RKO (cell line): ENCODE data around the gene DTHD1.

Experiments used
- DNase-seq: peaks from one replicate; pipeline ENCODE4 v3.0.0-alpha.2; 2016; ENCODE audit warnings: low spot score

Gene DTHD1

DNA sequence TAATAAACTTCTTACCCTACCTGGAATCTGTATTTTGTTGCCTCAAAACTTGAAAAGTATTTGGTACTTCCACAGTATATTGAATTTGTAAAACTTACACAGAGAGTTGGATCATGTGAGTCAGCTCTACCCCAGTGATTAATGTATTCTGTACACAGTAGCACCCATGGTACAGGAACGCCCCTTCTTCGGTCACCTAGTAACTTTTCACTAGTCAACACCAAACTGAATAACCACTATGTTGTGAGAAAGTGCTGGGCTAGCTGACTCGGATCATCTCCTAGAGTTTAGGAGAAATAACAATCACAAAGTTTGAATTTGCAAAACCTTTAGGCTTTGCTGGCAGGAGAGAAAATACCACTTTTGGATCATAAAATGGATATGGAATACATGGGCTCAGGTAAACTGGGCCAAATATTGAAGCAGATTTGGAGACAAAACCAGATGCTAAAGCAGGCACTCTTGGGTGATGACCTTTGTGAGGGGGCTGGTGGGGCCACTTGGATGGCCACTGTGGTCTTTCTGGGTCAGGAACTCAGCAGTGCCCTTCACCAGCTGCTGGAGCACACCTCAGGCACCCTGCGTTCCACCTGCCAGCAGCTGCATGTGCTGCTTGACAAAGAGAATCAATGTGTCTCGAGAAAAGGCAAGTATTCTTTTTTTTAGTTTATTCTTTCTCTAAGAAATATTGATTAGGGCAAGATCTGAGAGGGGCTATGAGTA is at the start of gene DTHD1:
Gene DTHD1, plus strand, starts transcription at position 233 of the 723 bp plus-strand sequence. Its CDS starts 143 bp downstream, at position 376.
- DNase-seq: peak; percentile 11

DNA sequence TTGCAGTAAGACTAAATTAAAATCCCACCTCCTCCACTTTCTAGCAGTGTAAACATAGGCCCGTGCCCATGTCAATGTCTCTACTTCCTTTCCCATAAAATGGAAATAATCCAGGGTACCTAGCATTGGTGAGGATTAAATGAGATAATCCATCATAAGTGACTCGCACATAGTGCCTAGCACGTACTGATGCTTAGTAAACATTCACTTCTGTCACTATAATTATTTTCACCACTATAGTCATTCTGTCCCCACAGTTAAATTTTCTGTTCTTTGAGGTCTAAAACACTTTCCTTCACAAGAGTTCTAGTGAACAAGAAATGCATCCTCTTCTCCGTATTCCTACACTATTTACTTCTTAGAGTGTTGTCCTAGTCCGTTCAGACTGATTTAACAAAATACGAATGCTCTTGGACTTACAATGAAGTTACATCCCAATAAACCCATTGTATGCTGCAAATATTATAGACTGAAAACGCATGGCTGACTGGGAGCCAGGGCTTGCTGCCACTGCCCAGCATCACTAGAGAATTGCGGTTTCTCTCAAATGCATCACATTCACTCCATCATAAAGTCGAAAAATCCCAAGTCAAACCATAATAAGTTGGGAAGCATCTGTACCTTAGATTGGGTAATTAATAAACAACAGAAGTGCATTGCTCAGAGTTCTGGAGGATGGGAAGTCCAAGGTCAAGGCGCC is 47.7 kb upstream of the DTHD1 start:
- DNase-seq: no peak

DNA sequence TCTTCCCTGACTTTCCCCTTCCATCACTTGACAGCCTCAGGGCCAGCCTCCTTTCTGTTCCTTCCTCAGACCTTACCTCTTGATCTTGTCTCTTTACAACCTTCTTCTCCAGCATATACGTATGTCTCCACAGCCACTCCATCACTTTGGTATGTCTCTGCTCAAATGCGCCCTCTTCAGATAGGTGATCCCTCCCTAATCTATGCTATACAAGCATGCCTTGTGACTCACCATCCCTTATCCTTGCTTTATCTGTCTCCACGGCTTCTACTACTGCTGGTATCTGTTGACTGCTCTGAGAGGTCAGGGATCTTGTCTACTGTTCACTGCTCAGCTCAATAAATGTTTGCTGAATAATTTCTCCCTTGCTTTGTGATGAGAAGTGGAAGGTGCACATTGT is 46.1 kb upstream of the DTHD1 start:
- DNase-seq: peak; percentile 52

DNA sequence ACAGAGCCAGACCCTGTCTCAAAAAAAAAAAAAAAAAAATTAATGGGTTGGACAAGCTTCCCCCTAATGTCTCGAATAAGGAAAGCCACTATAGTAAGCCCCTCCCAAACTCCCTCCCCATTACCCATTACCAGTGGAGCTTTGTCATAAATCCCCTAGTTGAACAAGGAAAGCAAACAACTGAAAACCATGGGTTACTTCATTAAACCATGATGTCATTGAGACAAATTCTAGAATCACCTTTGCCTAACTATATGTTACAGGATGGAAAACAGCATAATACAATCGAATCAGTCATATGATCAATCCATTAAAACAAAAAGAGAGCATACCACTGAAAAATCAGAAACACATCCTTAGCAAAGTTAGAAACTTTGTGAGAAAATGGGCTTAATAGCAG is 45.3 kb upstream of the DTHD1 start:
- no peak for DNase-seq

DNA sequence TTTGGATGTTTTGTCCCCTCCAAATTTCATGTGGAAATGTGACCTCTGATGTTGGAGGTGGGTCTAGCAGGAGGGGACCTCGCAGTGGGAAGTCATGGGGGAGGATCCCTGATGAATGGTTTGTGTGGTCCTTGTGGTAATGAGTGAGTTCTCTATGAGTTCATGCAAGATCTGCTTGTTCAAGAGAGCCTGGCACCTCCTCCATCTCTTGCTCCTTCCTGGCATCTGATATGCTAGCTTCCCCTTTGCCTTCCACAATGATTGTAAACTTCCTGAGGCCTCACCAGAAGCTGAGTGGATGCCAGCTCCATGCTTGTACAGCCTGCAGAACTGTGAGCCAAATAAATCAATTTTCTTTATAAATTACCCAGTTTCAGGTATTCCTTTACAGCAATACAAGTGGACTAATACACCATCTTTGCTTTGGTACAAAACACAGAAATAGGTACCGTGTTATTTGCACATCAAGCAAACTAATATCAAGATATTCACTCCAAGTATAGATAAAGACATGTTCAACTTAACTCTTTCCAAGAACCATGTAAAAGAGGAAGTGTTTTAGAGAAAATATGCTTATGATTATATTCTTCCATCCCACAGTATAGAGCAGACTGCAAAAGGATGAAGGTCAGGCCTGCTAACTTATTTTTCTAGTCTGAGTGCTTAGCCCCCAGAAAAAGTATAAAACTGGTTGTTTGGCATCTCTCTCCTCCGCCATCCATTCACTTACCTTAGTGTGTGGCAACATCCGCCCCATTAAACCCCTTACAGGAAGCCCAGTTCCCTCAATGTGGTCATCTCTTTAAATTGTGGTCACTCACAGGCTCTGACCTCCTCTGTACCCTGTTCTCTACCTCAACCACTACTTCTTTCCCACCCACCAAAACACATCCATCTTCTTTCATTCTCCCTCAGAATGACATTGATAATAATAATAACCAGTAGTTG is 43.8 kb upstream of the DTHD1 start:
- DNase-seq: no peak

DNA sequence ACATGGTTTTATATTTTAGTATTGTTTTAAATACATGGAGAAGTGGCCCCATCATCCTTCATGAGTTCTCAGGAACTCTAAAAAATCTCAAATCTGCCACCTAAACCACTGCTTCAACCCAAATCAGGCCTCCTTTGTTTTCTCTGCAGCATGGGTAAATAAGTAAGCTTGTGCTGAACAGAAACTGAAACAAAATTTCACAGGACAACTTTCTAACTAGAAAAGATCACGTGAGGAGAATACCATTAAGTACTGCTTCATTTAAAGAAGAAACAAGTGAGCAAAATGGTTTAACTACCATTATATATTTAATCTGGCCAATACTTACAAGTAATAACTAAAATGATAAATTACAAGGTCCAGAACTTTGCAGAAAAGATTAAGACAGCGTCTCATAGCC is 39.6 kb upstream of the DTHD1 start:
- DNase-seq: no peak

DNA sequence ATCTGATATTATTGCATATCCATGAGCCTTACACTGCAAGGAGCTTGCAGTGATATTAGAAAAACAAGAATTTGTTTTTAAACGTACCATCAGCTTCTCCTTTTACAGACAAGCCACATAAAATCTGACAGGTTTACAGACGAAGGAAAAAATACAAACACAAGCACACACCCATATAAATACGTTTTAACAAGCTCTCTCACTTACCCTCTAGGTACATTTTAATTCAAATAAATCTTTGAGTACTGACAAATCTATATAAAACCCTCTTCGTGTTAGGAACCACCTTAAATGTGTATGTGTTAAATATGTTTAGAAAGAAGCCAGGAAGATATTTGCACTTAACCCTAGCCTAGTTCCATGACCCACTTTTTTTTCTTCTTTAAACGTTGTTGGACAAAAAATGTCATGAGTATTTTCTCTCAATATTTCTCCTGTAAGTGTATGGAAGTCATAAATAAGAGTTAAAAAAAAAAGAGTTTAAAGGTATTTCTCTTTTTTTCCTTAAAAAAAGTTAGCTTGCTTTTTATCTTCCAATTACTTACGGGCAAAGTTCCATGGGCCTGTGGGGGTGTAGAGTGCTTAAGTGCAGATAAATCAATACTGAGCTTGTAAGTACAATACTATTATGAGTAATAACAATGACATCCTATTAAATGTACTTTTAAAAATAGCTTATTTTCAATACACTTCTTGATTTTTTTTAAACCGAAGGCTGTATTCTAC is 38.6 kb upstream of the DTHD1 start:
- DNase-seq: peak; percentile 31

DNA sequence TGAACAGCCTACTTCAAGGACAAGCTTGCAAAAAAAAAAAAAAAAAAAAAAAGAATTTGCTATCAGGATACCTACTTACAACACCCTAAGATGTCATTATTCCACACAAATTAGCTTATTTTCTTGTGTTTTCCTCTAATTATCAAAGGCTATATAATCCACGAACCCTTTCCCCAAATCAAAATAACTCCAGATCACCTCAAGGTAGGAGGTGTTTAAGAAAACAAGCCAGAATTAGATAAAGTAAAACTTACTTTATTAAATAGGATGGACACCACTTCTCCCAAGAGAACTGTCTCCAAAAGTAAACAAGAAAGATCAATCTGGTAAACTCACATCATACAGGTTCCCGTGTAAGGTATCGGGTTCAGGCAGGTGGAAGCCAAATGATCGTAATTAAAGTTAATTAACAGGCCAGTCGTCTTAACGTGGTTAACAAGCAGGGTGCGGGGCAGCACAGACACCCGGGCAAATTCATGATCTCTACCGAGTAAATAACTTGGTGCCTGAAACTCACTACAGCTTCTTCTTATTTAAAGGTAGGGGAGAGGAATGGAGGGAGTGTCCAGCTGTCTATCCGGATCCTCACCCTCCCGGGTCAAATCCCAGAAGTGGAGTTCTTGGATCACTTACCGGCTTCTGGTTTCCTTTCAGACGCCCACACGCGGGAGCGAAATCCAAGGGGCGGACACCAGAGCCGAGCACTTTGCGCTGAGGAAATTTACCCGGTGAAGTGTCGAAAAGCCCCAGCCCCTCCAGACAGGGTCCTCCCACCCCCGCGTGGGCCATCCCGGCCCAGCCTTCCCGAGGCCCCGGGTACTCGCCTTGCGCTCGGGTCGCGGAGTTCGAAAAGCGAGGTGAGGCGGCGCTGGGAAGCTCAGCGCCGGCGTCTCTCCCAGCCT is 37.8 kb upstream of the DTHD1 start:
- peak; percentile 68 for DNase-seq

DNA sequence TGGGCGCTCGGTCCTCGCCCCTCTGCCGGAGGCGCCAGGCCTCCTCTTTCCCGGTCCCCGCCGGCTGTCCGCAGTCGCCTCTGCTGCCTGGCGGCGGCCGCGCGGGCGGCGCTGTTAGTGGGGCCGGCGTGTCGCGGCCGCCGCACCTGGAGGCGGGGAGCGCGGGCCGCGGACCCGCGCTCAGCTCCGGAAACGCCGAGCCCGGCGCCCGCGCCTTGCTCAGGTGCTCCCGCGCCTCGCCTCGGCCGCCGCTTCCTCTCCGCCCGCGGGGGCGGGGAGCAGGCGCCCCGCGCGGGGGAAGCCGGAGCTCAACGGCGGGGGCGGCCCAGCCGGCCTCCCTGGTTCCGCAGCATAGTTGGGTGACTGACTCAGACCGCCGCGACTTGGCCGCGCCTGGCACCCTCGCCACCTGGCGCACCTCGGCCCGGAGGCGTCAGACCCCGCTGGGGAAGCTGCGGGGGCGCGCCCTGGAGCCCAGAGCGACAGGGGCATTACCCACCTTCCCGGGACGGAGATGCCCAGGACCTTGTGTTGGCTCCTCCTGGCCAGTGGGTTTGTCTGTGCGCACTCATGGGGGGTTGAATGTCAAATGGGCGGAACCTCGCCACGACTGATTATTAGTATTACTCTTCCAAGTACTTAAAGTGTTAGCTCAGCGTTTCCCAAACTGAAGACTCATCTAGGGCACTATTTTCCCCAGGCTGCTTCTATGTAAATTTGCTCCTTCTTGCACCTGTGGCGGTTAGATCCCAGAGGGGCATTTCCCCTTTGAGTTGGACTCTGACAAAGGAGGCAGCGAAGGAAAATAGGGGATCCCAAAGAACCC is 36.9 kb upstream of the DTHD1 start, which contains the start of gene ARAP2:
Gene ARAP2, minus strand, starts transcription at position 258 of the 826 bp plus-strand sequence. CDS start 15,028 bp downstream, outside the sequence.
- DNase-seq: peak; percentile 81

DNA sequence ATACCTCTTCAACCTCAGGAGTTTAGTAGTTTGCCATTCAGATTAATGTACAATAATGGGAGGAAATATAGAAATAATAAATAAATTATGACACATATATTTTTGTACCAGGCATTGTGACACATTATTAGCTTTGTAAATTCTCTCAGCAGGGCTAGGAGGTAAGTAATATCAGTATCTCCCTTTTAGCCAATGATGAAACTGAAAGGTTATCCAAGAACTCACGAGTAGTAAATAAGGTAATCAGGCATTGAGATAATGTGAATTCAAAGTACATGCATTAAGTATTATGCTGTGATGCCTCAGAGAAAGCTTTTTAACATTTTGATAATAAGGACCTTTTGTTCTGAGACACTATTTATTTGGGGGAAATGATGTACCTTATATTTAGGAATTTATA is 31.8 kb upstream of the DTHD1 start:
- DNase-seq: no peak

DNA sequence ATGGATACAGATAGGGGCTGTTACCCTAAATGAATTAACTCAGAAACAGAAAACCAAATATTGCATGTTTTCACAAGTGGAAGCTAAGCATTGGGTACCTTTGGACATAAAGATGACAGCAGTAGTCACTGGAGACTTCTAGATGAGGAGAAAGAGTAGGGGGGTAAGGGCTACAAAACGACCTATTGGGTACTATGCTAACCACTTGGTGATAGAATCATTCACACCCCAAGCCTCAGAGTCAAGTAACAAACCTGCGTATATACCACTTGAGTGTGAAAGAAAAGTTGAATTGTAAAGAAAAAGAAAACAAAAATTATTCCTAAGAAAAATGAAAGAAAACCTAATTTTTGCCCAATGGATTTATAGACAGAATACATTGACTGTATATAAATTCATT is 29.4 kb upstream of the DTHD1 start:
- no peak for DNase-seq

DNA sequence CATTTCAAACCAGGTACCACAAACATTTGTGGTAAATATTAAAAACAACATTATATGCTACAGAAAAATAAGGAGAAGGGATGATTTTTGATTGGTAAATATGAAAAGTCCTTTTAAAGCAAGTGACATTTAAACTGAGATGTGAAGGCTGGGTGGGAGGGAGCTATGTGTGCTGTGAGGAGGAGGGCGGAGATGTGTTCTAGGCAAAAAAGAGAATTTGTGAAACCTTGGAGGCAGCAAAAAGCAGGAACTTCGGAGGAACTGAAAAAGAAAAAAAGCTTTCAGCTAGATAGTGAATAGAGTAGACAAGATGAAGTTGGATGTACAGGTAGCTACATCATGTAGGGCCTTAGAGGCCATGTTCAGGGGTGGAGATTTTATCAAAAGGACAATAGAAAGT is 27.0 kb upstream of the DTHD1 start:
- no peak for DNase-seq

DNA sequence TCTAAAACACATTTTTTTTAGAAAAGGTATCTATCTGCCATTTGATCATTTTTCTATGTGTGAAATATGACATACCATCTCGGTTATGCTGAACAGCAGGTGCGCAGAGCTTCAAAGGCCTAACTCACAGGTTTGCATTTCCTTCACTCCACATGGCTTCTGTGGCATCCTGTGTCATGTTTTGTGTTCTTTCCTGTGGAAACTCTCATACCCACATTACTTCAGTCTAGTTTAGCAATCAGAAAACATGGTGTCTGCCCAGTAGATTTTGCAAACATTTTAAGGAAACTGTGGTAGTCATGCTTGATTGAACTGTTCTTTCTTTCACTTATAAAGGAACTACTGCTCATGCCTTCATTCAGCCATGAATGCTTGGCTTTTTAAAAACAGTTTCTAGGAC is 25.8 kb upstream of the DTHD1 start:
- no peak for DNase-seq

DNA sequence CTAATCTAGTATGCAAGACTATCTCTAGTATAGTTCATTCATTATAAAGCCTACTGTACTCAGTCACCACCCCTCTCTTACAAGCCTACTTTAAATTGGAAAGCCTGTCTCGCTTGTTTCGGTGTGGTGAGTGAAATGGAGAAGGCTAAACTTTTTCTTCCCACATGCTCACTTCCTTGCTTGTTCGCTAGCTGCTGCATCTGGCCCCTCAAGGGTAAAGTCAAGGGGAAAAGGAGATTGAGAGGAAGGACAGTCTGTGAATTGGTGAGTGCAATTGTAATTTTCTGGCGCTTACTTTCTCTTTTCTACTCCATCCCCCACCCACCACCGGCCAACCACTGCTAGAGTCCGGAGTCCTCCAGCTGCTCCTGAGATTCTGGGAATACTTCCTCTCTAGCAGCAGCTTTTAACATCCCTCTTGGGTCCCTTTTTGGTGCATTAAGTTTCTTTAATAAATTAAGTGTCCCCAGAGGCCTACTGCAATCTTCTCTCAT is 25.0 kb upstream of the DTHD1 start:
- no peak for DNase-seq

DNA sequence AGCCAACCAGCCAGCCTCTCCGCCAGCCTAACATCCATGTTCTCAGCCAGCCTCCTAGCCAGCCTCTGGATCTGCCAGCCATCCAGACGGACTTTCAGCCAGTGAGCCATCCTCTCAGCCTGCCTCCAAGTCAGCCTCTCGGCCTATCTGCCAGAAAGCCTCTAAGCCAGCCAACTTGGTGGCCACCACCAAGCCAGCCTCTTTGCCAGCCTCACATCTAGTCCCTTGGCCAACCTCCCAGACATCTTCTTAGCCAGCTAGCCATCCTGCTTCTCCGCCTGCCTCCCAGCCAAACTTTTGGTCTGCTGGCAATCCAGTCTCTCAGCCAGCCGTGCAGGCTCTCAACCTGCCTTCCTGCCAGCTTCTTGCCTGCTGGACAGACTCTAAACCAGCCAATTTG is 20.7 kb upstream of the DTHD1 start:
- DNase-seq: no peak

DNA sequence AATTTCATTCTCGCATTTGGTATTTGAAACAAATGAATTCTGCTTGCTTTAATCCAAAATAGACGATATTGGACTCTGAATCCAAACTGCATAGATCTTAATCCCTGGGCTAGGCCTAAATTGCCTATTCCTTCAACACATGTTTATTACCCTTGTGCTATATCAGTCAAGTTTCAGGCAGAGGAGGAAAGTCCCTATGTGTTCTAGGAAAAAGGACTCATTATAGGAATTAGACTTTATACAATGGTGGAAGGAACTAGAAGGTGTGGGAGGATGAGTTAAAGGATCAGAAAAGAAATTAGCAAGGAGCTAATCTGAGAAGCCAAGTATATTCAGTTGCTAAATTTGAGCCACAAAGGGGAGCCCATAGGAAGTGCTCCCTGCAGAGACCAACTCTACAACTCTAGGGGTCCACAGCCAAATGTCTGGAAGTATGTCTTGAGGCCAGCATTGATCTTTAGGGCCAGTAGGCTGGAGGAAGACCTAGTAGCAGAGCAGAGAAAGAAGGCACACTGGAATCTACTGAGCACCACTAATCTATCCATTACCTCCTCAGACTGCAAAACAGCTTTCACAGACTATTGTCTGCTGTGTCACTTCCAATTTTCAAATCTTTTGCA is 17.1 kb upstream of the DTHD1 start:
- no peak for DNase-seq

DNA sequence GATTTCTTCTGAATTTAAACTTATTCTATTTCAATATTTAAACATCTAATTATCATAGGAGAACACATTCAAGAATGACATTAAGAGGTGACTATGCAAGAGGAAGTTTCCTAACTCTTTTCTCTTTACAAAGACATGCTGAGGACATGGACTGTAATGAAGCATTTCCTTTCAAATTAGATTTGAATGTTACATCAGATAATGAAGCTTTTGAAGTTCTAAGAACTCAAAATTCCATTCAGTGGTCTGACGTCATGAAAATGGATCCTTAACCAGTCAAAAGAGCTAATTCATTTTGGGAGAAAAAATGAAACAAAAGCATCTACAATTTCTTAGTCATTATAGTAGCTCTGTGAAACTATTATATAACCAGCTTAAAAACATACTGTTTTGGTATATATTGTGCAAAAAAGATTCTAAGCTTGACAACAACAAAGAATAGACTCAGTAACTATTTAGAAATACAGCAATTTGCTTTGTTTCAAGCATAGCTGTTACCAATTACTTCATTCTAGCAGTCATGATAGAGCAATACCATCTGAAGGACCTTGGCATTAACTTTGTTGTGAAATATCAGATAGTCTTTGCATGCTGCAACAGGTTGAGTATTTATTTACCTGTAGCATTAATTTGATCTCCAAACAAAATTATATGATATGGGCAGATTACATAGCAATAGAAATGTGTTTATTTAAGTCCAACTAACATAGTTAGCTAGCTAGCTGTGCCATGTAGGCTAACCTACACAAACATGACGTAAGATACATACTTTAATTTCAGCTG is 13.7 kb upstream of the DTHD1 start:
- no peak for DNase-seq

DNA sequence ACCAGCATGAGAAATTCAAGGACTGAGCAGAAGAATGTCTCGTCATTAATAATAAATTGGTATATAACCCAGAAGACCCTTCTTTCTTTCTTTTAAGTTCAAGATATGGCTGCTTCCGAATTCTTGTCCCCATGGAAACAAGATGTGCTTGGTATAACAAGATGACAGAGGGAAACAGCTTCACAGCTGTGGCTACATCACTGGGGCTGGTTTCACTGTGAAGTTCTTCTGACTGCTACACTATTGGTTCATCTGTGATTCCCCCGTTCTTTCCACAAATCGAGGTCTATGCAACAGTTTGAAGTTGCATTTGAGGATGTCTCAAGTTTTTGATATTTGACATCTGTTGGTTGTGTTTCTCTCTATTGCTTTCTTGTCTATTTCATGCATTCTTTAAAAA is 12.3 kb upstream of the DTHD1 start:
- DNase-seq: no peak
